ENCODE data around the gene PTPRM. TPM values are rescaled to one million over a fixed set of nuclear protein-coding genes. Genes with fewer than 3 reads are reported as not detected.

PTPRM gene
- total RNA-seq, 1 experiment from 2014 or later, result 42.3 TPM

DNA sequence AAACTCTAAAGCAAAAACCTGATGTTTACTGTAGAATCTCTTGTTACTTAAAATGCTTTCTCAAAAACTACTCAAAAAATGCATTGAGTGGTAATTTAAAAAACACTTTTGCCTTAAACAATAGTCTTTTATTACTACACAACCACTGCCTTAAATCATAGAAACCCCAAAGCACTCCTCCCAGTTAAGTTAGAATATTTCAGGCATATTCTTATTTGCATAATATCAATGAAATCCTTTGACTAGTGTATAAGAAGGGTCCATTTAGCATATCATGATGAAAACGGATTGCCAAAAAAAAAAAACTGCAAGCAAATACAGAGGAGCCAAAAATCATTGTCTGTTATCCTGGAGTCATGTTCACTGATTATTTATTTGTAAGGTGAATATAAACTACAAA, 119.2 kb downstream of the PTPRM start:
- Mint-ChIP-seq H3K36me3 (ENCODE audit: insufficient read depth, unreplicated experiment) (no peaks in the 10 kb centered on the region), H3K27ac (ENCODE audit: unreplicated experiment) (no peak overlapping the region), H3K27me3 (ENCODE audit: unreplicated experiment) (no peaks in the 10 kb centered on the region), H3K4me3 (ENCODE audit: low read depth, unreplicated experiment) (no peak overlapping the region), H3K9me3 (ENCODE audit: low read depth, unreplicated experiment) (no peaks in the 10 kb centered on the region), H3K4me1 (ENCODE audit: low read depth, unreplicated experiment) (no peaks in the 10 kb centered on the region)
- intact Hi-C loops (cut with micrococcal nuclease; ENCODE audit: unreplicated experiment), result no loop called here
- CTCF ChIA-PET, result no interaction called here
- TF ChIP-seq CTCF (IDR thresholded peaks at IDR 0.05; ENCODE audit: unreplicated experiment), result no peak
- no TSS peak for BruUV-seq (replicated peaks)
- no peak for DNase-seq

- Mint-ChIP-seq H3K36me3 (ENCODE audit: insufficient read depth, unreplicated experiment) (no peaks in the 10 kb centered on the region), H3K9me3 (ENCODE audit: low read depth, unreplicated experiment) (no peaks in the 10 kb centered on the region), H3K27ac (ENCODE audit: unreplicated experiment) (no peak overlapping the region), H3K4me1 (ENCODE audit: low read depth, unreplicated experiment) (no peaks in the 10 kb centered on the region), H3K27me3 (ENCODE audit: unreplicated experiment) (no peaks in the 10 kb centered on the region), H3K4me3 (ENCODE audit: low read depth, unreplicated experiment) (no peak overlapping the region)
- no peak for DNase-seq
- intact Hi-C loops (cut with micrococcal nuclease; ENCODE audit: unreplicated experiment), result no loop called here
- no peak for TF ChIP-seq CTCF (IDR thresholded peaks at IDR 0.05; ENCODE audit: unreplicated experiment)
- CTCF ChIA-PET, result no interaction called here
- BruUV-seq (replicated peaks), result no TSS peak
These were observed 121.5 kb downstream of the PTPRM start for GRCh38 chr18:7688580-7688979.

GRCh38 chr18:7691206-7691605, 124.1 kb downstream of the PTPRM start:
- no peaks in the 10 kb centered on the region for H3K27me3 Mint-ChIP-seq (ENCODE audit: unreplicated experiment)
- no peaks in the 10 kb centered on the region for H3K9me3 Mint-ChIP-seq (ENCODE audit: low read depth, unreplicated experiment)
- no peak overlapping the region for H3K27ac Mint-ChIP-seq (ENCODE audit: unreplicated experiment)
- CTCF ChIA-PET, result no interaction called here
- no peak for TF ChIP-seq CTCF (IDR thresholded peaks at IDR 0.05; ENCODE audit: unreplicated experiment)
- H3K4me3 Mint-ChIP-seq (ENCODE audit: low read depth, unreplicated experiment), result no peak overlapping the region
- no peaks in the 10 kb centered on the region for H3K4me1 Mint-ChIP-seq (ENCODE audit: low read depth, unreplicated experiment)
- no peaks in the 10 kb centered on the region for H3K36me3 Mint-ChIP-seq (ENCODE audit: insufficient read depth, unreplicated experiment)
- intact Hi-C loops (cut with micrococcal nuclease; ENCODE audit: unreplicated experiment), result no loop called here
- BruUV-seq (replicated peaks), result no TSS peak
- DNase-seq, result no peak

- Mint-ChIP-seq H3K4me3 (ENCODE audit: low read depth, unreplicated experiment) (no peak overlapping the region), H3K27me3 (ENCODE audit: unreplicated experiment) (no peaks in the 10 kb centered on the region), H3K36me3 (ENCODE audit: insufficient read depth, unreplicated experiment) (no peaks in the 10 kb centered on the region), H3K9me3 (ENCODE audit: low read depth, unreplicated experiment) (no peaks in the 10 kb centered on the region), H3K27ac (ENCODE audit: unreplicated experiment) (no peak overlapping the region), H3K4me1 (ENCODE audit: low read depth, unreplicated experiment) (no peaks in the 10 kb centered on the region)
- DNase-seq, result no peak
- TF ChIP-seq CTCF (IDR thresholded peaks at IDR 0.05; ENCODE audit: unreplicated experiment), result no peak
- intact Hi-C loops (cut with micrococcal nuclease; ENCODE audit: unreplicated experiment), result no loop called here
- CTCF ChIA-PET, result no interaction called here
- BruUV-seq (replicated peaks), result no TSS peak
These were observed 129.7 kb downstream of the PTPRM start for GRCh38 chr18:7696780-7697179.

GRCh38 chr18:7697306-7697705, 130.2 kb downstream of the PTPRM start:
- no peak for TF ChIP-seq CTCF (IDR thresholded peaks at IDR 0.05; ENCODE audit: unreplicated experiment)
- H3K27me3 Mint-ChIP-seq (ENCODE audit: unreplicated experiment), result no peaks in the 10 kb centered on the region
- no peaks in the 10 kb centered on the region for H3K36me3 Mint-ChIP-seq (ENCODE audit: insufficient read depth, unreplicated experiment)
- no peaks in the 10 kb centered on the region for H3K4me1 Mint-ChIP-seq (ENCODE audit: low read depth, unreplicated experiment)
- no peaks in the 10 kb centered on the region for H3K9me3 Mint-ChIP-seq (ENCODE audit: low read depth, unreplicated experiment)
- CTCF ChIA-PET, result no interaction called here
- intact Hi-C loops (cut with micrococcal nuclease; ENCODE audit: unreplicated experiment), result no loop called here
- BruUV-seq (replicated peaks), result no TSS peak
- H3K27ac Mint-ChIP-seq (ENCODE audit: unreplicated experiment), result no peak overlapping the region
- no peak overlapping the region for H3K4me3 Mint-ChIP-seq (ENCODE audit: low read depth, unreplicated experiment)
- no peak for DNase-seq

Measured in Calu3 (cell line).